Suprapubic skin (tissue), 4 donors: Measurements from ENCODE around the gene FBXL3. TPM values are rescaled to one million over a fixed set of nuclear protein-coding genes. Genes with fewer than 3 reads are reported as not detected.

ENCODE experiments used
- DNase-seq, 2 donors: peaks; one replicate each; pipeline ENCODE4 v3.0.0-alpha.2; 2019; ENCODE audit warnings: low spot score in 2 of 2
- H3K27ac ChIP-seq: fragments of 200-600 bp; sonication (generic); one replicate; pipeline ENCODE4 v1.5.1; 2019
- H3K27me3 ChIP-seq: fragments of 200-600 bp; sonication (generic); one replicate; pipeline ENCODE4 v1.5.1; 2019
- H3K36me3 ChIP-seq: fragments of 200-600 bp; sonication (generic); one replicate; pipeline ENCODE4 v1.5.1; 2019
- H3K4me1 ChIP-seq: fragments of 200-600 bp; sonication (generic); one replicate; pipeline ENCODE4 v1.5.1; 2019
- H3K4me3 ChIP-seq: fragments of 200-600 bp; sonication (generic); one replicate; pipeline ENCODE4 v1.5.1; 2019; ENCODE audit warnings: mild to moderate bottlenecking
- H3K9me3 ChIP-seq: fragments of 200-600 bp; sonication (generic); one replicate; pipeline ENCODE4 v1.5.1; 2019
- EP300 ChIP-seq: sonication (generic); formaldehyde crosslinking; IDR thresholded peaks from one replicate; pipeline ENCODE4 v1.6.1; 2017; ENCODE audit warnings: antibody characterized with exemption
- POLR2A ChIP-seq, 2 donors: fragments of 450-650 bp; IDR thresholded peaks; one replicate each; pipeline ENCODE4 v1.6.1; 2017; ENCODE audit warnings: antibody characterized with exemption in 2 of 2, mild to moderate bottlenecking in 2 of 2, moderate library complexity in 2 of 2
- POLR2AphosphoS5 ChIP-seq, 3 donors: sonication (generic); formaldehyde crosslinking; IDR thresholded peaks; one replicate each; pipeline ENCODE4 v1.6.1; 2017; ENCODE audit warnings: antibody characterized with exemption in 3 of 3
- WGBS: methylation state at CpG from one replicate; pipeline ENCODE4 v1.1.5; 2018; 5-methylcytosine and 5-hydroxymethylcytosine counted together
- total RNA-seq, 4 donors: library from RNA; depleted of rRNA; stranded (reverse); fragments of >200 nt; gene quantifications; one replicate each; pipeline ENCODE4 v1.1.0, GENCODE V29; 2016
- TF ChIP-seq, protein P1 (sequence below), 2 donors: fragments of 200-600 bp in 1 of 2; fragments of 450-650 bp in 1 of 2; sonication (generic) in 1 of 2; IDR thresholded peaks; one replicate each; pipeline ENCODE4 v1.5.1; 2016 to 2019; ENCODE audit warnings: antibody characterized with exemption in 2 of 2, mild to moderate bottlenecking in 1 of 2, moderate library complexity in 1 of 2

FBXL3 gene
- total RNA-seq, 4 donors from 2014 or later: 59.1 to 86.2 (median 69.1) TPM

DNA sequence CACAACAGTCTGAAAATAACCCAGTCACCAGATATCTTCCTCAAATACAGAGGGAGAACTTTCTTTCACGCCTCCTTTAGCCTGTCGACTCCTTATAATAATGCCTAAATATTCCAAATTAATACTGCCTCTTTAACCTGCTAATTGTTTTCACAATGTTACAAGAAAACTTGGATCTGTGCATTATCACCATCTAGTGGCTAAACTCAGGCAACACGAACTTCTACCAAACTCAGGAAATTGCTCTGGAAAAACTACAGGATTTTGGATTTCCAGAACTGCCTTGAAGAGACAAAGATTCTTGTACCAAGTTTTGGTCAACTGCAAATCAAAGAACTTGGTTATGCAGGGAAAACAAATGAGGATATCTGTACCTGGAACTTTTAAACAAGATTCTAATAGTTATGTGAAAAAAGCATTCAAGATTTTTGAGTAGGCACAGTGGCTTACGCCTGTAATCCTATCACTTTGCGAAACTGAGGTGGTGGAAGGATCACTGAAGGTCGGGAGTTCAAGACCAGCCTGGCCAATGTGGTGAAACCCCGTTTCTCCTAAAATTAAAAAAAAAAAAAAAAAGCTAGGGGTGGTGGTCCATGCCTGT, 24.3 kb downstream of the FBXL3 start:
- H3K9me3 ChIP-seq: no peaks in the 10 kb centered on the region
- no peak for DNase-seq
- no peak overlapping the region for H3K4me3 ChIP-seq
- H3K4me1 ChIP-seq: peaks cover 19% of the 10 kb centered on the region
- H3K36me3 ChIP-seq: peaks cover 26% of the 10 kb centered on the region
- H3K27ac ChIP-seq: no peak overlapping the region
- TF ChIP-seq POLR2A (IDR thresholded peaks at IDR 0.05) (no peak), EP300 (no peak)
- TF ChIP-seq, protein P1, sequence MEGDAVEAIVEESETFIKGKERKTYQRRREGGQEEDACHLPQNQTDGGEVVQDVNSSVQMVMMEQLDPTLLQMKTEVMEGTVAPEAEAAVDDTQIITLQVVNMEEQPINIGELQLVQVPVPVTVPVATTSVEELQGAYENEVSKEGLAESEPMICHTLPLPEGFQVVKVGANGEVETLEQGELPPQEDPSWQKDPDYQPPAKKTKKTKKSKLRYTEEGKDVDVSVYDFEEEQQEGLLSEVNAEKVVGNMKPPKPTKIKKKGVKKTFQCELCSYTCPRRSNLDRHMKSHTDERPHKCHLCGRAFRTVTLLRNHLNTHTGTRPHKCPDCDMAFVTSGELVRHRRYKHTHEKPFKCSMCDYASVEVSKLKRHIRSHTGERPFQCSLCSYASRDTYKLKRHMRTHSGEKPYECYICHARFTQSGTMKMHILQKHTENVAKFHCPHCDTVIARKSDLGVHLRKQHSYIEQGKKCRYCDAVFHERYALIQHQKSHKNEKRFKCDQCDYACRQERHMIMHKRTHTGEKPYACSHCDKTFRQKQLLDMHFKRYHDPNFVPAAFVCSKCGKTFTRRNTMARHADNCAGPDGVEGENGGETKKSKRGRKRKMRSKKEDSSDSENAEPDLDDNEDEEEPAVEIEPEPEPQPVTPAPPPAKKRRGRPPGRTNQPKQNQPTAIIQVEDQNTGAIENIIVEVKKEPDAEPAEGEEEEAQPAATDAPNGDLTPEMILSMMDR (IDR thresholded peaks at IDR 0.05): peak; percentile 34 to 54
- 62% methylated on average over 7 of the region's 7 CpGs for WGBS
- no peaks in the 10 kb centered on the region for H3K27me3 ChIP-seq

DNA sequence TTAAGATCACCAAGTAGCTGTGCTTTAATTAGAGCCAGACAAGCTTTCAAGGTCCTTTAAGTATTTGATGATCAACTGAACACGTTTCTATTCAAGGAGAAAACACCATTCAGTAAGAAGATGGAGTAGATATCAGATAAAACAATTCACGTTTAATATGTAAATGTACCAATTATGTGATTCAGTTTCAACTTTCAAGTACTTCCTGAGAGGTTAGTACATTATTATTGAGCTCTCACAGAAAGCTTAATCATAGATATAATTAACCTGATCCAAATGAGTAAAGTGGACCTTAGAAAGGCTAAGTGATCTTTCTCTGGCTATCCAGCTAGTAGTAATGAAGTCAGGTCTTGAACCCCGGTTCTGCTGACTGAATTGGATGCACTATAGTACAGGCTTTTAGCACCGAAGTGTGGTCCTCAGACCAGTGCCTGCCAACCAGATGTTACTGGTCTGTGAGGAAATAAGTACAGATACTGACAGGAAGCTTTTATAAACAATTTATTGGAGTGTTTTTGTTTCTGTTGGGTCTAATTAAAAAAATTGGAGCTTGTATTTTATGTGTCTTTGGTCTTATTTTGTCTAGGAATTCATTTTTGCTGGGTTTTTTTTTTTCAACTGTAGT, 24.9 kb downstream of the FBXL3 start:
- H3K4me3 ChIP-seq: no peak overlapping the region
- no peaks in the 10 kb centered on the region for H3K9me3 ChIP-seq
- H3K27me3 ChIP-seq: no peaks in the 10 kb centered on the region
- H3K27ac ChIP-seq: no peak overlapping the region
- DNase-seq: no peak
- TF ChIP-seq EP300 (no peak), POLR2AphosphoS5 (IDR thresholded peaks at IDR 0.05) (no peak), POLR2A (IDR thresholded peaks at IDR 0.05) (no peak)
- TF ChIP-seq, protein P1 (IDR thresholded peaks at IDR 0.05): no peak
- peaks cover 22% of the 10 kb centered on the region for H3K36me3 ChIP-seq
- H3K4me1 ChIP-seq: peaks cover 19% of the 10 kb centered on the region
- 49% methylated on average over 4 of the region's 4 CpGs for WGBS

DNA sequence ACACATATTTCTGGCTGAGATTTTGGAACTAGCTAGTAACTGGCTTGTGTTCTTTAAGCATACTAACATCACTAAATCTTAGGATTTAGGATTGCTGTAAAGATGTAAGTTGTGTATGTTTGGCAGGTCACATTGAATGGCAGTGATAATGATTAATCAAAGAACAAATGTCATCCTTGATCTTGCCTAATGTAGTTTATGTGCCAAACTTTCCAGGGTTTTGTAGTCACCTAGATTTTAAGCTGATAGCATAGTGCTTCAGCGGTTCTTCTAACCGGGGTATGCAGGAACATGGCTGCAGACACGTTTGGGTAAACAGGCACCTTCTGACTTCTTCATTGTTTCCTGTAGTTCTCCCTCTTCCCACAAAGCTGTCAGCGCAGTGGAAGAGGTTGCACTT, 25.4 kb downstream of the FBXL3 start:
- Histone ChIP-seq H3K27ac (no peak overlapping the region), H3K36me3 (peaks cover 20% of the 10 kb centered on the region), H3K4me1 (peaks cover 16% of the 10 kb centered on the region), H3K4me3 (no peak overlapping the region), H3K9me3 (no peaks in the 10 kb centered on the region), H3K27me3 (no peaks in the 10 kb centered on the region)
- no peak for DNase-seq
- TF ChIP-seq POLR2A (IDR thresholded peaks at IDR 0.05) (no peak), EP300 (no peak), POLR2AphosphoS5 (IDR thresholded peaks at IDR 0.05) (no peak)
- TF ChIP-seq, protein P1 (IDR thresholded peaks at IDR 0.05): no peak
- WGBS: 56% methylated on average over 4 of the region's 4 CpGs

DNA sequence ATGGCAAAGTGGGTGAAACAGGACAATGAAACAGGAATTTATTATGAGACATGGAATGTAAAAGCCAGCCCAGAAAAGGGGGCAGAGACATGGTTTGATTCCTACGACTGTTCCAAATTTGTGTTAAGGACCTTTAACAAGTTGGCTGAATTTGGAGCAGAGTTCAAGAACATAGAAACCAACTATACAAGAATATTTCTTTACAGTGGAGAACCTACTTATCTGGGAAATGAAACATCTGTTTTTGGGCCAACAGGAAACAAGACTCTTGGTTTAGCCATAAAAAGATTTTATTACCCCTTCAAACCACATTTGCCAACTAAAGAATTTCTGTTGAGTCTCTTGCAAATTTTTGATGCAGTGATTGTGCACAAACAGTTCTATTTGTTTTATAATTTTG, 26.5 kb downstream of the FBXL3 start:
- H3K27ac ChIP-seq: no peak overlapping the region
- H3K9me3 ChIP-seq: no peaks in the 10 kb centered on the region
- 61% methylated on average over 1 of the region's 1 CpG for WGBS
- peaks cover 16% of the 10 kb centered on the region for H3K4me1 ChIP-seq
- H3K27me3 ChIP-seq: no peaks in the 10 kb centered on the region
- peaks cover 24% of the 10 kb centered on the region for H3K36me3 ChIP-seq
- no peak overlapping the region for H3K4me3 ChIP-seq
- TF ChIP-seq, protein P1 (IDR thresholded peaks at IDR 0.05): no peak
- TF ChIP-seq EP300 (no peak), POLR2A (IDR thresholded peaks at IDR 0.05) (no peak), POLR2AphosphoS5 (IDR thresholded peaks at IDR 0.05) (no peak)
- DNase-seq: no peak

DNA sequence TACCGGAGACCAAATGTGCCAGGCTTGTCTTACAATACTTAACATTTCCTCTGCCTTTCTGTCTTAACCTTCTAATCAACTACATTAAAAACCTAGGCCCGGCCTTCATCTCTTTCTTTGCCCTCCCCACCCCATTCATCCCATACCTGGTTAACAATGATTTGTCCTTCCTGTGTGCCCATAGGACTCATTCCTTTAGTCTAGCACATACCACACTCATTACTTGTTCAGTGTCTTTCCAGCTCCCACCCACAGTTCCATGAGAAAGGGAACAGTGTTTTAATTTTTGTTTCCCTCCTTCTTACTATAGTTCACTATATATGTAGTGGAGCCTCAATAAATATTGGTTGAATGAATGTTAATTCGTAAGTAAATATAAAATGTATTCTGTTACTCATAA, 32.7 kb downstream of the FBXL3 start:
- H3K27me3 ChIP-seq: no peaks in the 10 kb centered on the region
- no peak overlapping the region for H3K27ac ChIP-seq
- H3K4me1 ChIP-seq: peaks cover 25% of the 10 kb centered on the region
- H3K36me3 ChIP-seq: peaks cover 16% of the 10 kb centered on the region
- H3K4me3 ChIP-seq: no peak overlapping the region
- no peaks in the 10 kb centered on the region for H3K9me3 ChIP-seq
- WGBS: 97% methylated on average over 3 of the region's 3 CpGs
- no peak for DNase-seq
- TF ChIP-seq, protein P1 (IDR thresholded peaks at IDR 0.05): no peak
- TF ChIP-seq EP300 (no peak), POLR2AphosphoS5 (IDR thresholded peaks at IDR 0.05) (no peak), POLR2A (IDR thresholded peaks at IDR 0.05) (no peak)
